ENCODE measurements around the gene LRRC55.

- TF ChIP-seq, protein P1, sequence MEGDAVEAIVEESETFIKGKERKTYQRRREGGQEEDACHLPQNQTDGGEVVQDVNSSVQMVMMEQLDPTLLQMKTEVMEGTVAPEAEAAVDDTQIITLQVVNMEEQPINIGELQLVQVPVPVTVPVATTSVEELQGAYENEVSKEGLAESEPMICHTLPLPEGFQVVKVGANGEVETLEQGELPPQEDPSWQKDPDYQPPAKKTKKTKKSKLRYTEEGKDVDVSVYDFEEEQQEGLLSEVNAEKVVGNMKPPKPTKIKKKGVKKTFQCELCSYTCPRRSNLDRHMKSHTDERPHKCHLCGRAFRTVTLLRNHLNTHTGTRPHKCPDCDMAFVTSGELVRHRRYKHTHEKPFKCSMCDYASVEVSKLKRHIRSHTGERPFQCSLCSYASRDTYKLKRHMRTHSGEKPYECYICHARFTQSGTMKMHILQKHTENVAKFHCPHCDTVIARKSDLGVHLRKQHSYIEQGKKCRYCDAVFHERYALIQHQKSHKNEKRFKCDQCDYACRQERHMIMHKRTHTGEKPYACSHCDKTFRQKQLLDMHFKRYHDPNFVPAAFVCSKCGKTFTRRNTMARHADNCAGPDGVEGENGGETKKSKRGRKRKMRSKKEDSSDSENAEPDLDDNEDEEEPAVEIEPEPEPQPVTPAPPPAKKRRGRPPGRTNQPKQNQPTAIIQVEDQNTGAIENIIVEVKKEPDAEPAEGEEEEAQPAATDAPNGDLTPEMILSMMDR (optimal IDR thresholded peaks at IDR 0.05 in 1 of 3, IDR thresholded peaks at IDR 0.05 in 1 of 3, conservative IDR thresholded peaks at IDR 0.05 in 1 of 3; ENCODE audit: extremely low read depth in 1 of 3, insufficient read depth in 2 of 3, low read length in 3 of 3): no peak
- TF ChIP-seq EZH2 (IDR thresholded peaks at IDR 0.05; ENCODE audit: low read length): no peak
Measured at GRCh38 chr11:57158599-57158998, 23.2 kb upstream of the LRRC55 start.

All from keratinocyte (primary cell).